Glomerular endothelial cell (primary cell): ENCODE results near the gene CACNA1F. TPM values are rescaled to one million over a fixed set of nuclear protein-coding genes. Genes with fewer than 3 reads are reported as not detected.

Experiments
- DNase-seq: peaks from one replicate; pipeline ENCODE4 v3.0.0-alpha.2; 2011; ENCODE audit warnings: low read depth, low spot score; ENCODE audit errors: extremely low read depth
- total RNA-seq: library from RNA; depleted of rRNA; stranded (reverse); fragments of >200 nt; gene quantifications from 2 replicates; pipeline ENCODE4 v1.2.3, GENCODE V29; 2015

CACNA1F gene
- total RNA-seq, 1 donor from 2014 or later, result under 0.01 TPM

DNA sequence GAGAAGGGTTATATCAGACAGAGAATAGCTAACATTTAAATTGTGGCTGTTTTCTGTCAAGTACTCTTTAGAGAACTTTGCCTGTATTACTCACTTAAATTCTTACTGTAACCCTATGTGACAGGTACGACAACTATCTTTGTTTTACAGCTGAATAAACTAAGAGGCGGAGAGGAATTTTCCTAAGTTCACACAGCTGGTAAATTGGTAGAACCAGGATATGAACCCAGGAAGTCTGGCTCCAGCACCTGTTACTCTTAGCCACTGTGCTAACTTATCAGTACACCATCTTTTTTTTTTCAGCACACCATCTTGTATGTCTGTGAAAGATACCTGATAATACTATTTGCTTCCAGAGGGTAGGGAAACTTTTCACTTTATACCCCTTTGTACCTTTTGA is 31.1 kb downstream of the CACNA1F start:
- no peak for DNase-seq

DNA sequence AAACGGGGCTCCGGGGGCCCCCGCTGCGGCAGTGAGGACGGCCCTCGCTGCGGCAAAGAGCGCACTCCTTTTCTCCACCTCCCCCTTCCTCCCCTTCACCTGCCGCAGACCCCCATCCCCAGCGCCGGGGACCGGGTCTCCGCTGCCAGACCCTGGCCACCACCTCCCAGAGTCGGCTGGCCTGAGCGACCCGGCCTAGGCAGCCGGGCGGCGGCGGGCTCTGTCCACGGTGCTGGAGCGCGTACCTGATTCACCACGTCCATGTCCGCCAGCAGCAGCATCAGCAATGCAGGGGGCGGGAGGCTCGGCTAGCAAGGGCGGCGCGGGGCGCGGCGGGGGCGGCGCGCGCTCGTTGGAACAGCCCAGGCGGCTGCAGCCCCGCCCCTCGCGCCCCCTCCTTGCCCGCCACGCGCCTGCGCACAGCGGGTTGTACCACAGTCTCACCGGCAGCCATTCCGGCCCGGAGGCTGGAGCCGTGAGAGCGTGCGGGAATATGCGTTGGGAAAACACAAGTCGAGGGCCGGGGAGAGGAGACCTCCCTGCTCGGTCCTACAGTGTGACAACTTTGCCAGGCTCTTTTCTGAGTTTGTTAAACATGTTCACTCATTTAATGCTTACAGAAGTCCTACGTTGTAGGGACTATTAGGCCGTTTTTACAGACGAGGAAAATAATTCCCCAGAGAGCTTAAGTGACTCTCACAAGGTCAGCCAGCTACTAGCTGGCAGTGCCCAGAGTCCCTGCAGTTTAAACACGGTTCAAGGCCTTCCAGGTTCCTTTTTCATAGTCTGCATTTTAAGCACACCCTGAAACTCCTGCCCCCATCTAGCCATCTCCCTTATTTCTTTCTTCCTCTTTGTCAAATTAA is 33.0 kb downstream of the CACNA1F start, which contains the start of gene SYP:
Gene SYP, minus strand, starts transcription at position 288 of the 866 bp plus-strand sequence. Its CDS starts 7 bp downstream, at position 281.
- DNase-seq, result no peak

DNA sequence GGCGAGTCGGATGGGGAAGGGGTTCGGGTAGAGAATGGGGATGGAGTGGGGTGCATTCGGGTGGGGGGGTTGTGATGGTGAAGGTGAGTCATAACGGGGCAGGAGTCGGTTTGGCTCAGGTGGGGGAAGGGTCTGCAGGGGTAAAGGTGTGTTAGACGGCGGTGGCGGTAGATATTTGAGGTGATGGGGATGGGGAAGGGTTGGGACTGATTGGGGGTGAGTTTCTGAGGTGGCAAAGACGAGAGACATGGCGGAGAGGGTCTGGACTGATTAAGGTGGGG is 33.9 kb downstream of the CACNA1F start:
- DNase-seq, result no peak

DNA sequence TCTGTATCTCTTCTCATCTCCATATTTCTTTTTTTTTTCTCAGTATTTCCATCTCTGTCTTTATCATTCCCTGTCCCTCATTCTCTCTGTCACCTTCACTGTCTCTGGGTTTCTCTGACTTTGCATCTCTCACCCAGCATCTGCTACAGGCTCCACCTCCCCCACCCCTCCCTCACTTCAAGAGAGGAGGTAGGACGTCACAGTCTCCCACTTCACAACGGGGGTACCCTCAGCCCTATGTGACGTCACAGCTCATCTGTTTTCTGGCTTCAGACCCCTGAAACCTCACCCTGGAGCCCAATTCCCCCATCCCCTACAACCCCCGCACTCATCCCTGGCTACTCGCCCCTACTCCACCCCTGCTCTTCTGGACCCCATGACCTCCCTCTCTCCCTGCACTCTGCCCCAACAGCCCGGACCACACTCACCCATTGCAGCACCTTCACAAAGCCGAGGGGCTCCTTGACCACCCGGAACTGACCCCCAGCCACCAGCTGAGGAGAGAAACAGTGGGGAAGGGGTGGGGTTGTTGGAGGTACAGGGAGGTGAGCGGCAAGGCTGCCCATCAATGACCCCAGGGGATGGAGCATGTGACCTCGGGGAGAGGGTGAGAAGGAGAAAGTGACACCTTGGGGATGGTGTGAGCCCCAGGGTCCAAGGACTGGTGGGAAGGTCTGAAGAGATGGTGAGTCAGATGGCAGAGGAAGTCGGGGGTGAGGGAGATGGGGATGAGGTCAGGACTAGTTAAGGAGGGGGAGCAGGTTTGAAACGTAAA is 34.4 kb downstream of the CACNA1F start:
- no peak for DNase-seq

DNA sequence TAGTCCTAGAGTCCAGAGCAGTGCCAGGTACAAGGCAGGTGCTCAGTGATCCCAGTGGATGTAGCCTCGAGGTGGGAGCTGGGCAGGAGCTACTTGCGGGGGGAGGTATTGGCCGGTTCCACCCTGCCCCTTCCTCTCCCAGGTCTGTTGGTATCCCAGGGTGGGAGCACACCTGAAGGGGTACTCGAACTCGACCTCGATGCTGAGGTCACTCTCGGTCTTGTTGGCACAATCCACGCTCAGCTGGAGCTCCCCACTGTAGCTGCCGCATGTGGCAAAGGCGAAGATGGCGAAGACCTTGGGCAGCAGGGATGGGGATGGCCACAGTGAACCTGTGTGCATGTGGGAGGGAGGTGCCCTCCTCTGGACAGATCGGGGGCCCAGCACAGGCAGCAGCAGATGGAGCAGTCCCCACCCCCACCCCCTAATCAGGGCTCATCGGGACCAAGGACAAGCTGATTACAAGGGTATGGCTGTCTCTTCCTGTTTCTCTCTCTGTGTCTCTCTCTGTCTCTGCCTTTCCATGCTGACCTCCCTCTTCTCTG is 35.5 kb downstream of the CACNA1F start:
- no peak for DNase-seq

GRCh38 chrX:49193542-49193964 is 39.6 kb downstream of the CACNA1F start:
- DNase-seq, result no peak

GRCh38 chrX:49192722-49193328 is 40.3 kb downstream of the CACNA1F start:
- no peak for DNase-seq

- DNase-seq, result no peak
These were observed 41.5 kb downstream of the CACNA1F start for GRCh38 chrX:49191574-49192011.

DNA sequence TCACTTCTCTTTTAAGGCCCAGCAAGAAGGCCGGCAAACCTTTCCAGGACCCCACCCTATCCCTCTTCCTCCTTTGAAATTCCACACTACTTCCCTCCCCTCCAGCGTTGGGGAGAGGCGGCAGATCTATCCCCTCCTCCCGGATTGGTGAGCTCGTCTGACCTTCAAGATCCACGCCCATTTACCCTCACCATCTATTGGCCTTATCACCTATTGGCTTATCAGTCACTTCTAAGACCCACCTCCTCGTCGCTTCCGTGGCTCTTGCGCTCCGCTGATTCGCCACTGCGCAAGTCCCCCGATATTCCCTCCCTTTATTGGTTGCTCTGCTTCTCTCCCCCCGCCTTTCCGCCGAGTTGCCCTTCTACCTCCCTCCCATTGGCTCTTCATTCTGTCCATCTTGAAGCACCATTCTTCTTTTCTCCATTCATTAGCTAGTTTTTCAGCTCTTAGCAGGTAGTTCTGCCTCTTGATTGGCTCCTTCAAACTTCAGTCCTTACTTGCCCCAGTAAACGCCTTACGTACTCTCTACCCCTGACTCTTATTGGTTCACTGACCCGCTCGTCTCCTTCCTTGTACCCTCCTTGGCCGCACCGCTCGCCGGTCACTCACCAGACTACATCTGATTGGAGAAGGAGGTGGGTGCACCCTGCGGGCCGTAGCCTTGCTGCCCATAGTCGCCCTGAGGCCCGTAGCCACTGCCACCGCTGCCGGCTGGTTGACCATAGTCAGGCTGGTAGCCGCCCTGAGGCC is 42.1 kb downstream of the CACNA1F start:
- peak; percentile 86 for DNase-seq

DNA sequence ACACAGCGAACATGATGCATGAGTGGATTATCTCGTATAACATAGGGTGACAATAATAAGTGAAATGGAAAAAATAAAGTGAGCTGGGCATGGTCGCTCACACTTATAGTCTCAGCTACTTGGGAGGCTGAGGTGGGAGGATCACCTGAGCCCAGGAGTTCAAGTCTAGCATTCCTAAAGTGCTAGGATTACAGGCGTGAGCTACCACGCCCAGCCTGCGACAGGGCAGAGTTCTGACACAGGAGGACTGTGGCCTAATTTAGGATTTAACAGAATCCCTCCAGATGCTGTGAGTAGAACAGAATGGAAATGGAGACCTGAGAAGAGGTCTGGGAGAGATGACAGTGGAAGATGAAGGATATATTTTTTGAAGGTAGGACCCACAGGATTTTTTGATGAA is 43.5 kb downstream of the CACNA1F start:
- no peak for DNase-seq

DNA sequence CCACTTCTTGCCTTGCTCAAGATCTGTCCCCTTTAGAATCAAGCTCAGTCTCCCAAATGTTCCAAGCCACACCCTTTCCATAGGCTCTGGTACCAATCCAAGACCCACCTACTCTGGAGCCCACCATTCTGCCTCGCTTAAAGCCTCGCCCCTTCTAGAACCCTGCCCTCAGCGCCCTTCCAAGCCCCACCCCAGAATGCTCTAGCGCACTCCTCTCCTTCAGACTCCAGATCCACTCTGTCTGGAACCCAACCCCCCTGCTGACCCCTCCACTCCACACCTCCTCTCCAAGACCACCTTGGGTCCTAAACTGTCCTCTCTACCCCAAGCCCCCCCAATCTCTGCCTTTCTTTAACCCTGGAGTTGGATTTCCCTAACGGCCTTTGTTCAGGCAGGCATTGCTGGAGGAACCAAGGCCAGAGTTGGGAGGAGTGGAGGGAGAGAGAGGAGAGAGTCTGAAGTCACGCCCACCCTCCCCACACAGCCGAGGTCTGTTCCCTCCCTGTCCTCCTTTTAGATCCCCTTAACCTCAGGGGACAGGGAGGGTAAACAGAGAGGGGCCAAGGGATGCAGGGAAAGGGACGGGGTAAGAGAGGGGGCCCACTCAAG is 44.6 kb downstream of the CACNA1F start:
- DNase-seq, result no peak

GRCh38 chrX:49187526-49187925 is 45.6 kb downstream of the CACNA1F start:
- no peak for DNase-seq

DNA sequence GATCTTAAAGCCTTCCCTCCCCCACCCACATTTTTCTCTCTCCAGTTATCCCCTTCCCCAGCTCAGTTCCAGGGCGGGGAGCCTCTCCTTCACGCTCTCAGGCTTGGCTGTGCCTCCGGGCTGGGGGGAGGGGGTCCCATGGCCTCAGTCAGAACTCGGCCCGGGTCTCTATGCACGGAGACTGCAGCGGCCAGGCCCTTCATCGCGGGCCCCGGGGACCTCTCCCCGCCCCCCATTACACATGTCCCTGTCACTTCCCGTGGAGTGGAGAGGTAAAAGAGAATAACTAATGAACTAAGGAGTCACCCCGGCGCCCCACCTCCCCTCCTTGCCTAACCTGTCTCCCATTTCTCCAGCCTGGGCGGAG is 46.1 kb downstream of the CACNA1F start:
- DNase-seq, result no peak

DNA sequence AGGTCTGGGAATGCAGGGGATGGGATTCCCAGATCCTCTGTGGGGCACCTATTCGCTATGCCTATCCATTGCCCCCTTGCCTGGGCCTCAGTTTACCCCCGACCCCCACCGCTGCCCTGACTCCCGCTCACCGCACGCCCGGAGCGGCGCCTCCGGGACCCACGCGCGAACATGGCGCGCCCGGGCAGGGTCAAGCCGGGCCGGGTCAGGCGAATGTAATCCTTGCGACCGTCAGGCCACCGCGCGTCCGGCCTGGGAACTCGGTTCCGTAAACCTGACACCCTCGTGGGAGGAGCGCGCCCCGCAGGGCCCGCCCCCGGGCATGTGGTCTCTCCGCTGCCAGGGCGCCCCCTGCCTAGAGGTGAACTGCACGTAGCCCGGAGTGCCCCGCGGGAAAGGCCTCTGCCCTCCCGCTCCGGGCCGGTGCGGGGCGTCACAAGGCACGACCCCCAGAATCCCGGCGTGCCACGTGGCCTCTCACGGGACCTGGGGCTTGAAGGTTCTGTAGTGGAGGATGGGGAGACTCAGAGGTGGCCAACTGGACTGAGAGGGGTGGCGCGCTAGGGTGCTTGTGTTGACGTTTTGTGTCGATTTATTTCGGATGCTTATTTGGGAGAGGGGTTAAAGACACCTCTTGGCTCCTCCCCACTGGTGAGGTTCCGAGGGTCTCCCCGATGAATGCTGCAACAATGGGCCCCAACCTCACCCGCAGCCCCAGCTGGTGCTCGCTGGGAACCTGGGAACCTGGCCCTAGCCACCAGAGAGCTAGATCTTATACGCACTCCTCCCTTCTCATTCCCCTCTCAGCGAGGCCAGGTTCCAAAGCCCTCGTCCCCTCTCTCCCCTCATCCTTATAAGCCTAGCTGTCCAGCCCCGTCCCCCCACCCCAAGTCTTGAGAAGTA is 46.8 kb downstream of the CACNA1F start, which contains the start of gene PRICKLE3:
Gene PRICKLE3, minus strand, starts transcription at position 249 of the 903 bp plus-strand sequence. Its CDS starts 76 bp downstream, at position 173.
- no peak for DNase-seq

DNA sequence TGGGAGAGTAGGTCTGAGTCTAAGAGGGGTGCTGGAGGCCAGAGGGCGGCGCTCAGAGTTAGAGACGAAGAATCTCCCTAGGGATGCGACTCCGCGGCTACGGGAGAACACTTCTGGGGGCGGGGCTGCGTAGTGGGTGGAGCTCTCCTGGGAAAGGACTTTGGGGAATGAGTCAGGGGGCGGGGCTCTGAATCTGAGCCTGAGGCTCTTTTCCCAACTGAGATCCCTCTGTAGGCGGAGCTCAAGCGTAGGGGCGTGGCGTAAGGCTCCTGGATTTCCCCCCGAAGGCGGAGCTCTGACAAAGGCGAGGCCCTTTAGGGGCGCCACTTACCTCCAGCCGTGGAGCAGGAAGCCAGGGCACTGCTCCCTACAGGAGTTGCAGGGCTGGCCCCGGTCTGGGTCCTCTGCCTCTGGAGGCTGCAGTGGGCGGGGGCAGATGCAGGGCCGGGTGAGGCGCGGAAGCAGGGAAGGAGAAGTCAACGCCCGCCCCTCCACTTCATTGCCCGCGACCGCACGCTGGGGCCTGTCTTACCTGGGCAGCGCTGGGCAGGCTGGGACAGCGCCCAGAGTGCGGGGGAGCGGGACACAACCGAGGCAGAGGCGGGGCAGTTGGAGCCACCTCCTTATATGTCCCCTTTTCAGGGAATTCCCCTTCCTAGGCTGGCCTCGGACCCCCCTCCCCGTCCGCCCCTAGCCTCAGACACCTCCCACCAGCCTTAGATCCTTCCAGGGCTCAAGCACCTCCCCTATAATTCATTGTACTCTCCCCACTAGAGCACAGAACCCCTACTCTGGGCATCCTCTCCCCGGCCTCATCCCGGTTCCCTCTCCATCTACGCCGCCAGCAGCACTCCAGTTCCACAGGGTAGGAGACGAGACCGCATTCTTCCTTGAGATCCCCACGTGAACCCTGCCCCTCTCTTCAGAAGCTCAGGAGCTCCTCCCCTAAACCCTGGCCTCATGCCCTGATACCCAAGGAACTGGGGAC is 48.6 kb downstream of the CACNA1F start:
- DNase-seq, result no peak

GRCh38 chrX:49183701-49184281 is 49.3 kb downstream of the CACNA1F start:
- DNase-seq, result no peak

GRCh38 chrX:49179358-49179757 is 53.8 kb downstream of the CACNA1F start:
- DNase-seq, result no peak
